ENCODE measurements around the gene RAB11FIP2.

The RAB11FIP2 gene

GRCh38 chr10:118033905-118034304 is 12.8 kb downstream of the RAB11FIP2 start:
- DNase-seq = no peak

DNA sequence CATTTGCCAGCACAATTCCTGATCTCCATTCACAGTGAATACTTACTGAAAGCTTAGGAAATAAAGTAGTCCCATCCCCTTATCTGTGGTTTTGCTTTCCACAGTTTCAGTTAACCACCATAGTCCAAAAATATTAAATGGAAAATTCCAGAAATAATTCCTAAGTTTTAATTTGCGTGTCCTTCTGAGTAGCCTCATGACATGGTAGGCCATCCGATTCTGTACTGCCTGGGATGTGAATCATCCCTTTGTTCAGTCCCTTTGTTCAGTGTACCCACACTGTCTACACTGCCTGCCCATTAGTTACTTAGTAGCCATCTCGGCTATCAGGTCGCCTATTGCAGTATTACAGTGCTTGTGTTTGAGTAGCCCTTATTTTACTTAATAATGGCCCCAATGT is 14.2 kb downstream of the RAB11FIP2 start:
- DNase-seq = no peak

- no peak for DNase-seq
These were observed 15.2 kb downstream of the RAB11FIP2 start for GRCh38 chr10:118031351-118032075.

- DNase-seq = no peak
These were observed 18.1 kb downstream of the RAB11FIP2 start for GRCh38 chr10:118028619-118029018.

- no peak for DNase-seq
These were observed 19.3 kb downstream of the RAB11FIP2 start for GRCh38 chr10:118027397-118027796.

DNA sequence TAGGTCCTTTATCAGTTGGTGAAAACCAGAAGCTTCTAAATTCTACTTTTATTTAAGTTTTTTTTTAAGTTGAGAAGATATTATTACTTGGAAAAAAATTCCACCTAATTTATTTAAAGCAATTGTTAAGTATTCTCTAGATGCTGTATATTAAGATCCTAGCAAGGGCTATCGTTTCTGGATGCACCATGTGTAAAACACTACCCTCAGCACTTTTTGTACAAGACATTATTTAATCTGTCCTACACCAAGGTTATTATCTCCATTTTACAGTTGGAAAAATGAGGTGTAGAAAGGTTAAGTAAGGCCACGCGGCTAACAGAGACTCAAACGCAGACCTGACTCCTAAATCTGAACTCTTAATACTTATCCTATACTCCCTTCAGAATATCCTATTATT is 19.8 kb downstream of the RAB11FIP2 start:
- no peak for DNase-seq

GRCh38 chr10:118020365-118020764 is 26.4 kb downstream of the RAB11FIP2 start:
- no peak for DNase-seq

DNA sequence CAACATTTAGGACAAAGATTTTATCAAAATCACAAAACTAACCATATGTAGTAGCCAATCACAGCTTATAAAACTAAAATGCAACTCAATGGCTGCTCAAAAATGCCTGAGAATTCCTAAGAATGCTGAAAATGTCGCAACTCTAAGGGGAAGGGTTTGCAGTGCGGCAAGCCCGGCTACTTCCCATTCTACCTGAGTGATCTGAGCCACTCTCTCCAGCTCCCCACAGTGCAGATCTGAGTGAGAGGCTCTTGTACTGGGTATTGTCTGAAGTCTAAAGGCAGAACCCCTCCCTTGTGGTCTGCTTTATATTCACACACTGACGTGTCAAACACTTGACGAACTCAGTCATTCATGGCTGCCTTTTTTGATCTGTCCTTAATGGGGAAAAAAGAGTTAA is 28.9 kb downstream of the RAB11FIP2 start:
- DNase-seq = no peak

GRCh38 chr10:118017071-118017740 is 29.5 kb downstream of the RAB11FIP2 start:
- no peak for DNase-seq

DNA sequence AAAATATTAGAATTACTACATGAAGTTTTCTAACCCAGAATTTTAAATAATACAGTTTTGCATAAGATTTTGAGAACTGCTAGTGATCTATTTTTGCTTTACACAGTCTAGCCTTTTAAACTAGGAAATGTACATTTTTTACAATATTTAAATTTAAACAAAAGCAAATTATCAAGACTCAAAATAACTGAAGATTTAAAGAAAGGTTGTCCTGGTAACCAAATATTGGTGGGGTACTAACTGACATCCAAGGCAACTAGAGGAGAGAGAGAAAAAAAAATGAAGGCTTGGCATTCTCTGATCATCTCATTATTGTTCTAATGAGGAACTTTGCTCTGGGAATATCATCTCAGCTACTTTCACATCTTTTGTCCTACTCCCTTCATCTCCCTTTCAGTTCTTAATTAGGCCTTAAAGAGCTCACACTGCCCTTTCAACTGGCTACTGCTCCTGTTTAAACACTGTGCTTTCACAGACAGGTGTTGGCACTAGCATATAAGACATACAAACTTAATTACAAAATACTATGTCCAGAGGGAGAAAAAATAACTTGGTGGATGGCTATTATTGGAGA is 33.7 kb downstream of the RAB11FIP2 start:
- no peak for DNase-seq

DNA sequence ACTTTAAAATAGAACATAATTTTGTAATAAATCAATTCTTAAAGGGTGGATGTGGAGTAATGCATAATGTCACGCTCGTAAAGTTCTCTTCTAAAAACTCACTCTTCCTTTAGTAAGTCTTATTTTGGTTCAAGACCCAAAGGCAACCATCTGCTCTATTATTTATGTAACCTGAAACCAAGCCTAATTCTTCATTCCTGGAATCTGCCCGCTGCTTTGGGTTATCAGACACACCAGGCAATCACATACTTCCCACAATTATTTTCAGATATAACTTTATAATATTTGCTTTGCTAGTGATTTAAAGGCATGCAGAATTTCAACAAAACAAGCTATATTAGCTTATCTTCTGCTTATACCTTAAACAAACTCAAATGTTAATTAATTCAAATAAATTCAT is 39.0 kb downstream of the RAB11FIP2 start:
- DNase-seq = no peak

DNA sequence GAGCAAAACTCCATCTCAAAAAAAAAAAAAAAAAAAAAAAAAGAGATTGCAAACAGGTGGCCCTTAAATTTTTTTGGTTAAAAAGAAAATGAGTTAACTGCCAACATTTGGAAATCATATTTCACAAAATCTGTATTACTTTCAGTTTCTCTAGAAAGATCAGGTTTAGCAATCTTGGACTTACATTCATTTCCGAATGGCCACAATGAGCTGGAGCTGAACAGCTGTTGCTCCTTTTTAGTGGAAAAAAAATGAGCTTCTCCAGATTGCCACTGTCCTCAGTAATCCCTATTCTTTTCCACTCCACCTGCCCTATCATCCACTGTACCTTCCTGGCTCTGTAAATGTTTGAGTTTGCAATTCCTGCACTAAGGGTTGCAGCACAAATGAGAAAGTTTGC is 43.6 kb downstream of the RAB11FIP2 start:
- no peak for DNase-seq

DNA sequence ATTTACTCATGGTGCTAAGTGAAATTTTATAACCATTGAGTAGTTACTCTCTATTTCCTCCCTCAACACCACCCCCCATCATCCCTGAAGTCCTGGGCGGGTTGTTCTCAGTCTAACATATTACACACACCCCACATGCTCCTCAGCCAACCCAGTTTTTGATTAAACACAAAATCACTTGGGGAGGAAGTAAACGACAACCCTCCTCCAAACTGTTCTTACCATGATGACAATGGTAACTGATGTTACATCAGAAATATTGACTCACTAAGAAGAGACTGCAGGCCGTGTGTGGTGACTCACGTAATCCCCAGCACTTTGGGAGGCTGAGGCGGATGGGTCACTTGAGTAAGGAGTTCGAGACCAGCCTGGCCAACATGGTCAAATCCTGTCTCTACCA is 44.2 kb downstream of the RAB11FIP2 start:
- DNase-seq = no peak

- DNase-seq = no peak
These were observed 49.1 kb downstream of the RAB11FIP2 start for GRCh38 chr10:117997673-117998072.

- DNase-seq = no peak
These were observed 50.0 kb downstream of the RAB11FIP2 start for GRCh38 chr10:117996709-117997108.

- no peak for DNase-seq
These were observed 52.0 kb downstream of the RAB11FIP2 start for GRCh38 chr10:117994771-117995170.

DNA sequence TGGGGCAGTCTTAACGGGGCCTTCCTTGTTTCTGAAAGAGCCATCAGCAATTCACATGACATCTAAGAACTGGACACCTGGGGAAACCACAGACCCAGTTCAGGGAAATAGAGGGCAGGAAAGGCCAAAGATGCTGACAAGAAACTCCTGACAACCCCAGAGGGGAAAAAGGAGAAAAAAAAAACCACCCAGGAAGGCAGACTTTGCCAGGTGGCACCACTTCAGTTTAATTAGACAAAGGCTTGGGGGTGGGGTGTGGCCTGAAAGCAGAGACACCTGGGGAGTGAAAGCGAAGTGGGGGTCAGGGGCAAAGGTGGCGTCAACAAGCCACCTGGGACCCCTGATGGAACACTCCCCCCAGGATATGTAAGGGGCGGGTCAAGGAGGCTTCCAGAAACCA is 53.6 kb downstream of the RAB11FIP2 start:
- DNase-seq = no peak

DNA sequence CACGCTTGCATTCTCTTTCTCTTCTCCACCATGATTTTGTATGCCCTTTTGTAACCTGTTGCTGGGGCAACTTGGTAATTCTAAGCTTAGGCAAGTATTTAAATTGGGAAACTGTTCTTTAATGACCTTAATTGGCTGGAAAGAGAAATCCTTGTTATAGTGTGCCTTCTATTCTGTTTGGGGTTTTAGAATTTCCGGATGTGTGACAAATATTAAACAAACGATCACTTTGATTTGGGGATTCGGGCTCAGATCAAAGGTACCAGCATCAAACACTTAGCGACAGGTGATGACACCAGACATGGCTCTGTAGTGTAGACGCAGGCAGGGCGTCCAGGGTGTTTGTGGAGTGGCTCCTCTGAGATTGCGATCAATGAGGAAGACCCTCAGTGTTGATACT is 55.0 kb downstream of the RAB11FIP2 start:
- DNase-seq = no peak

DNA sequence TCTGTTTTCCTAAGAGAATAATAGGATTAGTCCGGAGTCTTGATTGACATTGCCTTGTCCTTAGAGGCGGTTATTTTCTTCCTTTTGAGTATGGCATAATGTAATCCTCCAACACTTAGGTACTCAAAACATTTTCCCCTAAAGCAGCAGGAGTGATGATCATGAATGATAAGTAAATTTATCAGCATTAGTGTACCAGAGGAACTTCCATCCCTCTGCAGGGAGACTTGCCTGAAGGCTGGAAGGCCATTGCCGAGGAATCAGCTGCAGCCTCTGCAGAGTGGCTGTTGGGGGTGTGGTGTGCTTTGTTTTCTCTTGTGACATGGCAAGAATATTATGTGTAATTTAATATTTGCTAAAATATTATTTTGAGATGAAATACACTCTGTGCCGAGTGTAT is 56.8 kb downstream of the RAB11FIP2 start:
- DNase-seq = no peak

DNA sequence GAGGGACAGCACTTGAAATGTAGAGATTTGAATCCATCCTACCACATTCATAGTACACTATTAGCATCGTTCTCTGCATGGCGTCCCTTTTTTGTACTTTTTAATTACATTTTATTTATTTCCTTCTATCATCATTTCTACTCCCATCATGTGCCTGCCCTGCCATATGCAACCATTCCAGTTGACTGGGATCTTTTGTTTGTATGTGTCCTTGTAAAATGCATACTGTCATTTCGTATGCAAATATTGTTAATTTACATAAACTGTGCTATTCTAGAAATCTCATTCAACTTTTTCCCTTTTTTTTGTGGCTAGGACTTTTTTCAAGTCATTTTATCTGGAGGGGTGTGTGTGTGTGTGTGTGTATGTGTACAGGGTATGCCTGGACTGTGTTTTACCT is 57.9 kb downstream of the RAB11FIP2 start:
- DNase-seq = no peak

DNA sequence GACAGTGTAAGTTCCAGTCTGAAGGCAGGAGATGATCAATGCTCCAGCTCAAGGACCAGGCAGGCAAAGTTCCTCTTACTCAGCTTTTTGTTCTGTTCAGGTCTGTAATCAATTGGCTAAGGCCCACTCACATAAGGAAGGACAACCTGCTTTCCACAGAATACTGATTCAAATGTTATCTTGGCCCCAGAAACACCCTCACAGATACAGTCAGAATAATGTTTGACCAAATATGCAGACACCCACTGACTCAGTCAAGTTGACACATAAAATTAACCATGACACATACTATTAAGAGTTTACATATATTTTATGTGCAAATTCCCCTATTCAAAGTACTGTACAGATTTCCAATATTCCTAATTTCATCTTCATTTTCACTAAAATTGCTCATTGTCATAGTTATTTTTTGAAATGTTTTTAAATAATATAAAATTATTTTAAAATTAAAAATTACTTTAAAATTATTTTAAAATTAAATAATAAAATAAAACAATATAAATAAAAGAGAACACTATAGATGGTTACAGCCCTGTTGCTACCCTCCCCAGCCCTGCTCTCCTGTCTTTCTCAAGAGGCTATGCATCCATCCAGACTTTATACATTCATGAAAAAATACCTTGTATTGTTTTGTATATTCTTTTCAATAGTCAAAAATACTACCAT is 59.4 kb downstream of the RAB11FIP2 start:
- DNase-seq = no peak

DNA sequence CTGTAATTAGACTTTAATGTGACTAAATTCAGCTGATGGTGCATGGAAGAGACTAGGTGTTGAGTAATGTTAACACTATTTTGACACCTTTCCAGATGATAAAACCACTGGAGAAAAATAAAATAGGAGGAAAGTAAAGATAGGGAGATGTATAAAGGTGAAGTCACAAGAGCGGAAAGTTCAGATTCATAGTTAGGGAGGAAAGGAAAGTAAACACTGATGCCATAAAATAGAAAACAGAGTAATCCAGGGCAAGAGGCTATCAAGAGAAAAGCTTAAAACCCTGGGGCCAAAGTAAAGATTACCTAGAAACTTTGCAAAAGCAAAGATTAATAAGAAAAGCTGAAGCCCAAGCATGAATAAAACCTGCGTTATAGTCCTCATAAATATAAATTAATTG is 62.8 kb downstream of the RAB11FIP2 start:
- DNase-seq = no peak

DNA sequence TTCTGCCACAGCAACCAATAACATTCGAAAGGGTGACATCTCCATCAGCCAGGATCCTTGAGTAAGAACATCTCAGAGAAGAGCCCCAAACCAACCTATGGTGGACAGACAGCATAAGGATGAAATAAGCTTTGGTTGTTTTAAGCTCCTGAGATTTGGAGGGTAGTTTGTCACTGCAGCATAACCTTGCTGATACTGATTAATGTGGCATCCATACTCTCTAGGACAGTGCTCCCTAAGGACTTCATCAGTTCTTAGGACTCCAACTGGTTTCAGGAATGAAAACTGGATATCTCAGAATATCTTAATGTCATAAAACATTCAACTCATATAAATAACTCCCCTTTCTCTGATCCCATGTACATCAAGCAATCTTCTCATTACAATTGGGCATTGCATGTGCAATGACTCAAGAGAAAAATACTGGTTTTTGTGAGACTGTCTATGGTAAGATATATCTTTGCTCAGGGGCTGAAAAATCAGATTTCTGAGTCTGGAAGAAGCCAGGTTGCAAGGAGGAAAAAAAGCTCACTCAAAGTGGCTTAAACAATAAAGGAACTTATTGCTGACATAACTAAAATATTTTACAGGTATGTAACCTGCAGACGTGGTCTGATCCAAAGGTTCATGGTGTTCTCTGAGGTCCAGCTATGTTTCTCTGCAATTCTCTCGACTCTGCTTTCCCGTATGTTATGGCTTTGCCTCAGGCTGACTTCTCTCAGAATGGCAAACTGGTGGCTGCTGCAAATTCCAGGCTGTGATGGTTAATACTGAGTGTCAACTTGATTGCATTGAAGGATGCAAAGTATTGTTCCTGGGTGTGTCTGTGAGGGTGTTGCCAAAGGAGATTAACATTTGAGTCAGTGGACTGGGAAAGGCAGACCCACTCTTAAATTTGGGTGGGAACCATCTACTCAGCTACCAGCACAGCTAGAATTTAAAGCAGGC is 65.7 kb downstream of the RAB11FIP2 start:
- DNase-seq = no peak
